ENCODE data around the gene IGFBP3. TPM values are rescaled to one million over a fixed set of nuclear protein-coding genes. Genes with fewer than 3 reads are reported as not detected.

Gene IGFBP3
- total and polyA plus RNA-seq, 2 of the 13 experiments (the other 11 are each of a cell fraction or from before 2014, with no cell fraction given) = 57.5 TPM; not detected in 1

GRCh38 chr7:45893996-45894664 lies 26.9 kb downstream of the IGFBP3 start (continued):
- TF ChIP-seq, protein P1, sequence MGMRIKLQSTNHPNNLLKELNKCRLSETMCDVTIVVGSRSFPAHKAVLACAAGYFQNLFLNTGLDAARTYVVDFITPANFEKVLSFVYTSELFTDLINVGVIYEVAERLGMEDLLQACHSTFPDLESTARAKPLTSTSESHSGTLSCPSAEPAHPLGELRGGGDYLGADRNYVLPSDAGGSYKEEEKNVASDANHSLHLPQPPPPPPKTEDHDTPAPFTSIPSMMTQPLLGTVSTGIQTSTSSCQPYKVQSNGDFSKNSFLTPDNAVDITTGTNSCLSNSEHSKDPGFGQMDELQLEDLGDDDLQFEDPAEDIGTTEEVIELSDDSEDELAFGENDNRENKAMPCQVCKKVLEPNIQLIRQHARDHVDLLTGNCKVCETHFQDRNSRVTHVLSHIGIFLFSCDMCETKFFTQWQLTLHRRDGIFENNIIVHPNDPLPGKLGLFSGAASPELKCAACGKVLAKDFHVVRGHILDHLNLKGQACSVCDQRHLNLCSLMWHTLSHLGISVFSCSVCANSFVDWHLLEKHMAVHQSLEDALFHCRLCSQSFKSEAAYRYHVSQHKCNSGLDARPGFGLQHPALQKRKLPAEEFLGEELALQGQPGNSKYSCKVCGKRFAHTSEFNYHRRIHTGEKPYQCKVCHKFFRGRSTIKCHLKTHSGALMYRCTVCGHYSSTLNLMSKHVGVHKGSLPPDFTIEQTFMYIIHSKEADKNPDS (CRISPR knock-in tag; IDR thresholded peaks at IDR 0.05) = no peak
- TF ChIP-seq ZNF75D (CRISPR knock-in tag; IDR thresholded peaks at IDR 0.05; ENCODE audit: borderline replicate concordance) (no peak), CERS6 (CRISPR knock-in tag; IDR thresholded peaks at IDR 0.05) (no peak), ZNF747 (CRISPR knock-in tag; IDR thresholded peaks at IDR 0.05; ENCODE audit: borderline replicate concordance) (no peak), SNRNP70 (IDR thresholded peaks at IDR 0.05; ENCODE audit: low read depth, low read length) (no peak), ATM (IDR thresholded peaks at IDR 0.05; ENCODE audit: borderline replicate concordance) (no peak), RFXAP (CRISPR knock-in tag; IDR thresholded peaks at IDR 0.05; ENCODE audit: borderline replicate concordance) (no peak), YY1 (IDR thresholded peaks at IDR 0.05; ENCODE audit: insufficient read depth, insufficient replicate concordance, low read depth, low read length) (no peak), RERE (CRISPR knock-in tag; IDR thresholded peaks at IDR 0.05; ENCODE audit: low read depth) (no peak), ZNF576 (CRISPR knock-in tag; IDR thresholded peaks at IDR 0.05) (peak; percentile 77; the same call in 1 of the 2 replicates), TBL1XR1 (IDR thresholded peaks at IDR 0.05; ENCODE audit: borderline replicate concordance, low read length, partially characterized antibody) (no peak), NFIC (IDR thresholded peaks at IDR 0.05; ENCODE audit: low read length) (no peak), ZNF17 (CRISPR knock-in tag; IDR thresholded peaks at IDR 0.05) (no peak), HNRNPUL1 (IDR thresholded peaks at IDR 0.05; ENCODE audit: low read depth, low read length) (no peak), ZNF446 (CRISPR knock-in tag; IDR thresholded peaks at IDR 0.05) (no peak), NRL (CRISPR knock-in tag; IDR thresholded peaks at IDR 0.05; ENCODE audit: borderline replicate concordance) (0 out of 2 replicates have a peak, but pooled peaks have one; percentile 14), RBFOX2 (IDR thresholded peaks at IDR 0.05; ENCODE audit: low read depth, low read length) (no peak; the same call in 1 of the 2 replicates)
- TF ChIP-seq, protein P2, sequence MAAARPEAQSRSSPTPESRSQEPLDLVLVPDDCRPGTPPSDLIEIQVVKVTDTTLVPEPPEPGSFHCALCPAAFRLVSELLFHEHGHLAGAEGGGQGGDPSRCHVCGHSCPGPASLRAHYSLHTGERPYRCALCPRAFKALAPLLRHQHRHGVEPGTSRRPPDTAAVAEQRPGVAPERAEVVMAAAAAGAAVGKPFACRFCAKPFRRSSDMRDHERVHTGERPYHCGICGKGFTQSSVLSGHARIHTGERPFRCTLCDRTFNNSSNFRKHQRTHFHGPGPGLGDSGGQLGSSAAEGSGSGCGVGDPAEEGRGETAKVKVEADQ (CRISPR knock-in tag; IDR thresholded peaks at IDR 0.05; ENCODE audit: borderline replicate concordance) = no peak
- TF ChIP-seq, protein P3, sequence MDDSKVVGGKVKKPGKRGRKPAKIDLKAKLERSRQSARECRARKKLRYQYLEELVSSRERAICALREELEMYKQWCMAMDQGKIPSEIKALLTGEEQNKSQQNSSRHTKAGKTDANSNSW (CRISPR knock-in tag; IDR thresholded peaks at IDR 0.05; ENCODE audit: borderline replicate concordance) = no peak; the same call in 1 of the 2 replicates

All from HepG2 (cell line).